RCC 7860 (cell line): Measurements from ENCODE around the gene ITGA3.
"Not testable (repeated sequence)": the region's sequence is repeated elsewhere in the genome, so short reads cannot be mapped to it uniquely, and the experiment has no call there.

Experiments used
- DNase-seq: peaks from one replicate; pipeline ENCODE4 v3.0.0-alpha.2; 2015; ENCODE audit warnings: low spot score
- FAIRE-seq: peaks from 2 replicates; lab custom pipeline; 2012; peaks lifted over from hg19 to GRCh38; lab: Jason Lieb, UNC

The ITGA3 gene

GRCh38 chr17:50051082-50051576, 4.8 kb upstream of the ITGA3 start:
- DNase-seq (peak; percentile 98), FAIRE-seq (peak; percentile 96)

DNA sequence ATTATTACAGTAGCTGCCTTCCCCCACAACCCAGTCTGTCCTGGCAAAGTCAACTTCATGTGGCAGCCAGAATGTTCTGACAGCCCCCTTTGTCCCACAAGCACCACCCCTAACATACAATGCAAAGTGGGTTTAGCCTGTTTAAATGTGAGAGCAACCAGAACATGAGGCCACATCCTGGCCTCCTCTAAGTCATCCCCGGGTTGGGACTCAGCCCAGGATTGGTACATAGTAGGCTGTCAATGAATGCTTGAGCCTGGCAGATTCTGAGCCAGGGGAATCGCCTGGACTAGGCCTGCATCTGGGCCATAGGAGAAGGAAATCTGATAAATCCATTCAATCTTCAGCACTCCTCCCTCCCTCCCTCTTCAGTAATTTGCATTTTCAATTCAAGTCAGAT, 4.3 kb upstream of the ITGA3 start:
- FAIRE-seq (no peak), DNase-seq (peak; percentile 48)

DNA sequence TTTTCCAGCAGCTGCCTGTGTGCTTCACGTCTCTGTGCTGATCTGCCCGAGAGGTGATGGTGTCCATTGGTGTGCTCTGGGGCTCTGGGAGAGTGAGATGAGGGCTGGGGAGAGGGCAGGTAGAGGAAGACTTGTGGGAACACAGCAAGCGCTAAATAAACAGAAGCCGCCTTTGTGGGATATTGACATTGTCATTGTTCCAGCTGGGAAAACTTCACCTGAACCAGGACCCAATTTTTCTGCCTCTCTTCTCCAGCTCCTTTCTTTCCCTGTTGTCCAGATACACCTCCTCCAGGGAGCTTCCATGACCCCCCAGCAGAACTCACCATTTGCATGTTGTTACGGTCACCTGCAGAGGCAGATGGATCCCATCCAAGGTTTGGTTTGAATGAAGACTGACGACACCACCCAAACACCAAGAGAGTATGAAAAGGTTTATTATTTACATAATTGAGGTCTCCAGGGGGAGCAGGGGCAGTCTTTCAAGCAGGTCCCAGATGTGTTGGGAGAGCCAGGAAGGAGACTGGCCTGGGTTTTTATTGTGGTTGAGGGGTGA, 3.6 kb upstream of the ITGA3 start:
- DNase-seq (no peak), FAIRE-seq (no peak)

GRCh38 chr17:50052822-50053653, 2.9 kb upstream of the ITGA3 start:
- FAIRE-seq (no peak), DNase-seq (peak; percentile 47)

DNA sequence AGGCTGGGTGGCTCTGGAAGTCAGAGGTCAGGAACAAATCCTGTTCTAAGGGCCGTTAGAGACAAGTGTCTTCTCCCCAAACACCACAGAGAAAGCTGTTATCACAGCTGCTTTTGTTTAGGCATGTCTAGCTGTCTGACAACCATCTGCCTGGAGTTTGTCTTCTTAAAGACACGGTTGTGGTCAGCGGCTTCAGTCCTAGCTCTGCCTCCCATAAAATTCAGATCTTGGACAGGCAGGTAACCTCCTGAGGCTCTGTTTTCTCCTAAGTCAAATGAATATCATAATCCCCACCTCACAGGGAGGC, 2.3 kb upstream of the ITGA3 start:
- no peak for FAIRE-seq
- no peak for DNase-seq

- FAIRE-seq (peak; percentile 55), DNase-seq (peak; percentile 73)
Observed at GRCh38 chr17:50055055-50055425, 870 bp upstream of the ITGA3 start.

GRCh38 chr17:50056217-50056960, 479 bp downstream of the ITGA3 start:
- FAIRE-seq, result no peak

GRCh38 chr17:50056961-50057330, 1.0 kb downstream of the ITGA3 start:
- FAIRE-seq (no peak), DNase-seq (no peak)

More at GRCh38 chr17:50056217-50056960, 479 bp downstream of the ITGA3 start:
- peak; percentile 44 for DNase-seq

DNA sequence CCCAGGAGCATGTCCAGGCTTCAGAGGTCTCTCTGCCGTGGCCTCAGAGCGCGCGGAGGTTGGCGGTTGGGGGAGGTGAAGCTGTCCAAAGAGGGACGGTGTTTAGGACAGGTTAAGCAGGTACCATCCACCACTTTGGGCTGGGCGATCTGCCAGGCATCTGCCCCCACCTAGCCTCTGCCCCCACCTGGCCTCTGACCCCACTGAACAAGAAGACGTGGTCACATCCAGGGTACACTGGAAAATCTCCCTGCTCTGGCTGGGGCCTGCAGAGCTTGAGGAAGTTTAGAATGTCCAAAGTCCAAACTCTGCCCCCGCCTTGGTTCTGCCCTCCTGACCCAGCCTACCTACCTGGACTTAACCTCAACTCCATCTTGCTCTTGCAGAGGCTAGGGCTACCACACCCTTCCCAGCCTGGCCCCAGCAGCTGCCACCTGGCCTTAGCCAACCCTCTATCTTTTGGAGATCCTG, 1.6 kb downstream of the ITGA3 start:
- FAIRE-seq (no peak), DNase-seq (no peak)

DNA sequence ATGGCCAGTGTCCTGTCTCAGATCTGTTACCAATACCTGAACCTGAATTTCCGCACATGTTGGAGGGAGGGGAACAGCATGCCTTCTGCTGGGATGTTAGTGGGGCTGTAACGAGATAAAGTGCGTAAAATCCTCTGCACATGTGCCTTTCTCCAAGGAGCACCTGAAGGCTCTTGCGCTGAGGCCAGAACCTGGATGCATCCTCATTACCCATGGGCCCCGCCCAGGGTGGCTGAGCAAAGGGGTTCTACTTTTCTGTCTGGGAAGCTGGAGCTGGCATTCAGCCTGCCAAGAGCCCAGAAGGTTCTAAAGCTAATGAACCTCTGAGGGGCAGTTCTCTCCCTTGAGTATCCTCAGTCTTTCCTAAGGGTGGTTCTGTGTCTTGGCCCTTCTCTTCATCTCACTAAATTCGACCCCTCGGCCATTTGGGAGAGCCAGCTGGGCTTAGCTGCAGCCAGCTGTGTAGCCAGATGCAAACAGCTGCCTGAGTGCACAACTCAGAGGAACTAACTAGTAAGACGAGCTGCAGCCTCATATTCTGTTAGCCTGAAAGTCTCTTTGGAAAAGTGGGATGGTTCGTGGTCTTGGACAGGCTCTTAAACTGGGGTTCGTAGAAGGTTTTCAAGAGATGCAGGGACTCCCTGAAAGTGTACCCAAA, 2.5 kb downstream of the ITGA3 start:
- FAIRE-seq (no peak), DNase-seq (no peak)

- no peak for FAIRE-seq
- peak; percentile 32 for DNase-seq
Observed at GRCh38 chr17:50059256-50059655, 3.3 kb downstream of the ITGA3 start.

GRCh38 chr17:50059759-50060273, 3.9 kb downstream of the ITGA3 start:
- FAIRE-seq (peak; percentile 40), DNase-seq (peak; percentile 43)

DNA sequence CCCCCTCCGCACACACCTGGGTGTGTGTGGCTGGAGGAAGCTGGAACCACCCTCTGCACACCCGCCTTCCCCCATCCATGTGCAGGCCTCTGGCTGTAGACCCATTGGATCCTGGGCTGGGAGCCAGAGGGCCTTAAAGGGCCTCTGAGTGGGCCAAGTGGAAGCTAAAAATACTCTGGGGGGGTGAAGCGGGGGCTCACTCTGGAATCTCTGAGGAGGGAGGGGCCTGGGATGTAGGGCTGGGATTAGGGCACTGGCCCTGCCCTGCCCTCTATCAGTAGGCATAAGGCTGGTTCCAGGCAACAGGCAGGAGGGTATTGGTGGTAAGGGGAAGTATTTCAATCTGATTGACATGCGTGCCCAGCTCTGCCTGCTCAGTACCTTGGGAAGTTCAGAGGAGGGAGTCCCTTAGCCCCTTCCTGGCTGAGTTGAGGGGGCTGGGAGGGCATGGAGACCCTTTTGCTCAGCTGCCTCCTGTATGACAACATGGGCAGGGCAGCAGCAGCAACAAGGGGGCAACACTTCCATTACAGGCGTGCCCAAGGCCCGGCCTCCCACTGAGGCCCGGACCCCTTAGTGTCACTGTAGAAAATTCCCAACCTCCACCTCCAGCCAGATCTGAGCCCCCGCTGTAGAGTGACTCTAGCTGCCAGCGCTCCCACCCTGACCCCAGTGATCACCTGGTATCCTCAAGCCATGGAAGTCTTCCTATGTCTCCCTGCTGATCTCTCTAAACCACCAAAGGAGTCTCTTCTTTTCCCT, 5.2 kb downstream of the ITGA3 start:
- DNase-seq (no peak), FAIRE-seq (peak; percentile 18)

DNA sequence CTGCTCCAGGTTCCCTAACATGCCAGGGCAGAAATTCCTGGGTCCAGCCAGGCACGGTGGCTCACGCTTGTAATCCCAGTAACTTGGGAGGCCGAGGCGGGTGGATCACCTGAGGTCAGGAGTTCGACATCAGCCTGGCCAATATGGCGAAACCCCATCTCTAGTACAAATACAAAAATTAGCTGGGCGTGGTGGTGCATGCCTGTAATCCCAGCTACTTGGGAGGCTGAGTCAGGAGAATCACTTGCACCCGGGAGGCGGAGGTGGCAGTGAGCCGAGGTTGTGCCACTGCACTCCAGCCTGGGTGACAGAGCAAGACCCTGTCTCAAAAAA, 5.8 kb downstream of the ITGA3 start:
- not testable (repeated sequence) for FAIRE-seq
- peak; percentile 50 for DNase-seq

DNA sequence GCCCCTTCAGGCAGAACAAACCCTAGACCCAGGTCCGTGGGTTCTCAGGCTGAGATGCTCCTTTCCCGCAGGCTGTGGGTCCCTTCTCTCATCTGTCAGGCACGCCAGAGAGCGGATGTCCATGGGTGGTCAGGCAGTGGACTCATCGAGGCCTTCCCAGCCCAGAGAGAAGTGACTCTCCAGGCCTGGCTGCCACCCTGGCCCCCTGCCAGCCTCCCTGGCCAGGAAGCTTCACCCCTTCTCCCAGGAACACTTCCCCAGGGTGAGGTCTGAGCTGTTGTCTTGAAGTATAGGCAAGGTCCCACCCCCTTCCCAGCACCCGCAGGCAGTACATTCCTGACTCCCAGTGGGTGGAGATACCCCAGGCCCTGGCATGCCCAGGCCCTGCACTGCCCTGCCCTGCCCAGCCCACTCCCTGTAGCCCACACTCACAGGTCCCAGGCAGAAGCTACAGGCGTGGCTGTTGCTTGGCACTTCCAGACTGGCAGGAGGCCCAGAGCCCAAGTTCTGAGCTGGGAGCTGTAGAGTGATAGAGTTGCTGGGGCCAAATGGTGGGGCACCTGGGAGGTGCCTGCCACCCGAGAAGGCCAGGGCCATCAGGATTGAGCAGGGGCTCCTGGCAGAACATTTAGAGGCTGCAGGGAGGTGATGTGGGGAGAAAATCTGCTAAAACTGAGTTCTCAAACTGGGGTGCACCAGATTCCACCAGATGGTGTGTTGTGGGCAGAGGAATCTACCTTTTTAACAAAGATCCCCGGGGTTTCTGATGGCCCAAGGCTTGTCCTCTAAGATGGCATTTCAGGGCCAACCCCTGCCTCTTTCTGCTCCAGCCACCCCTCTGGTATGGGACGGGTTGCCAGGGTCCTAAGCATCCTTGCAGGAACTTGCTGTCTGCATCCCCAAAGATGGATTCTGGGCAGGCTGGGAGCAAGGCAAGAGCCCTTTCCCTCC, 6.7 kb downstream of the ITGA3 start:
- peak; percentile 99 for DNase-seq
- FAIRE-seq, result peak; percentile 97

- FAIRE-seq (peak; percentile 74), DNase-seq (peak; percentile 84)
Observed at GRCh38 chr17:50063561-50064252, 7.8 kb downstream of the ITGA3 start.

DNA sequence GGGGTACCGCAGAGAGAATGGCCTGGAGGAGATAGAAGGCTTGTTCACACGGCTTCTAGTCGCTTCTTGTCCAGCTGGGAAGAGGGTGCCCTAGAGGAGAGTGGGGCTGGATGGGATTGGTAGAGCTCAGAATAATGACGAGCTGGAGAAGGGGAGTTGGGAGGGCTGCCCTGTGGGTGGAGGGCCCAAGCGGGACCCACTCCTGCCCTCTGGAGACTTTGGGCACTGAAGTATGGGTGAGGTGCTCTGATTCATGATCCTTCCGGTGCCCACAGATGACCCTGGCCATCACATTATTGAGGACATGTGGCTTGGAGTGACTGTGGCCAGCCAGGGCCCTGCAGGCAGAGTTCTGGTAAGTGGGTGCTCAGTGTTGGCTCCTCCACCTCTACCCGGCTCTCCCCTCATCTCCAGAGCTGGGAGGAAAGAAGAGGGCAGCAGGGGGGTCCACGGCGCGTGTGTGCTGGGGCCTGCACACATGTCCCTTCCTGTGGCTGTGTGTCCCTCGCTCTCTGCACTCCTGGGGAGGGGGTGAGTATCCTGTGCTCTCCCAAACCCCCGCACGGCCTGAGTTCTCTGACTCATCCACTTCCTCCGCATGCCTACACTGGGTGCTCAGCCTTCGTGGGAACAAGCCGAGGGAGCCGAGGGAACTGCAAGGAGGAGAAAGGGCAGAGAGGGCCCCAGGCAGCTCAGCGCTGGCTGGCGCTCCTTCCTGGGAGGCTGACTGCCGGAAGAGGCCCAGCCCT, 8.5 kb downstream of the ITGA3 start:
- peak; percentile 93 for FAIRE-seq
- DNase-seq, result peak; percentile 98

- FAIRE-seq (no peak), DNase-seq (no peak)
Observed at GRCh38 chr17:50065056-50065455, 9.1 kb downstream of the ITGA3 start.
